C4-2B (cell line): ENCODE results near the gene OR1S2.

Source experiments
- ZFX ChIP-seq: fragments of 450-650 bp; IDR thresholded peaks from 2 replicates; pipeline ENCODE4 v1.6.1; 2017
- TF ChIP-seq, protein P1 (sequence below): fragments of 450-650 bp; conservative IDR thresholded peaks from 2 replicates; pipeline ENCODE4 v1.5.1; 2017; ENCODE audit warnings: mild to moderate bottlenecking

- TF ChIP-seq, protein P1, sequence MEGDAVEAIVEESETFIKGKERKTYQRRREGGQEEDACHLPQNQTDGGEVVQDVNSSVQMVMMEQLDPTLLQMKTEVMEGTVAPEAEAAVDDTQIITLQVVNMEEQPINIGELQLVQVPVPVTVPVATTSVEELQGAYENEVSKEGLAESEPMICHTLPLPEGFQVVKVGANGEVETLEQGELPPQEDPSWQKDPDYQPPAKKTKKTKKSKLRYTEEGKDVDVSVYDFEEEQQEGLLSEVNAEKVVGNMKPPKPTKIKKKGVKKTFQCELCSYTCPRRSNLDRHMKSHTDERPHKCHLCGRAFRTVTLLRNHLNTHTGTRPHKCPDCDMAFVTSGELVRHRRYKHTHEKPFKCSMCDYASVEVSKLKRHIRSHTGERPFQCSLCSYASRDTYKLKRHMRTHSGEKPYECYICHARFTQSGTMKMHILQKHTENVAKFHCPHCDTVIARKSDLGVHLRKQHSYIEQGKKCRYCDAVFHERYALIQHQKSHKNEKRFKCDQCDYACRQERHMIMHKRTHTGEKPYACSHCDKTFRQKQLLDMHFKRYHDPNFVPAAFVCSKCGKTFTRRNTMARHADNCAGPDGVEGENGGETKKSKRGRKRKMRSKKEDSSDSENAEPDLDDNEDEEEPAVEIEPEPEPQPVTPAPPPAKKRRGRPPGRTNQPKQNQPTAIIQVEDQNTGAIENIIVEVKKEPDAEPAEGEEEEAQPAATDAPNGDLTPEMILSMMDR, result no peak
- no peak for TF ChIP-seq ZFX
These were observed 10.6 kb downstream of the OR1S2 start for GRCh38 chr11:58193391-58193790.
